AML-193 (cell line): ENCODE data around the gene ORC5.
A peak's percentile ranks its signal among the peaks of the same experiment; 100 is the strongest.
"Not testable (repeated sequence)": the region's sequence is repeated elsewhere in the genome, so short reads cannot be mapped to it uniquely, and the experiment has no call there.

Experiments used
- DNase-seq, 2 experiments: peaks; one replicate each; lab custom pipeline; 2025; lab: John Stamatoyannopoulos, UW

ORC5 gene

GRCh38 chr7:104207731-104208420, at the start of gene ORC5:
ORC5 (minus strand) TSS chr7:104208013; CDS start chr7:104207904, 109 bp downstream.
- peak; percentile 71 to 77 for DNase-seq

GRCh38 chr7:104255616-104256015, 47.8 kb upstream of the ORC5 start:
- DNase-seq: no peak

DNA sequence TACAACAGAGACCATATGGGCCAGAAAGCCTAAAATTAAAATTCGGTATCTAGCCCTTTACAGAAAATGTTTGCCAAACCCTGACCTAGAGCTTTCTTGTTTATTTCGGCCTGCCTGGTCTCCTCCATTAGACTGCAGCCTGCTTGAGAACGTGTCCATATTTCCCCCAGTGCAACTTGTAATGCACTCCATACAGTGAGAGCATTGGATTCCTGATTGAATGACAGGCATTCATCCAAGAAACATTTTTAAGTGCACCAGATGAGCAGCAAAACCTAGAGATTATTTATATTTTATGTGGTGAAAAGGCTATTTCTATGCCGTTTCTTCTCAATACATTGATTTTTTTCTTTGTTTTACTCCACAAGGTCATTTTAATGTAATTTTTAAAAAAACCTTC, 47.4 kb upstream of the ORC5 start:
- DNase-seq: no peak

- no peak for DNase-seq
These were observed 46.9 kb upstream of the ORC5 start for GRCh38 chr7:104254696-104255095.

GRCh38 chr7:104252409-104253134, 44.8 kb upstream of the ORC5 start:
- DNase-seq: no peak

GRCh38 chr7:104242638-104243037, 34.8 kb upstream of the ORC5 start:
- no peak for DNase-seq

DNA sequence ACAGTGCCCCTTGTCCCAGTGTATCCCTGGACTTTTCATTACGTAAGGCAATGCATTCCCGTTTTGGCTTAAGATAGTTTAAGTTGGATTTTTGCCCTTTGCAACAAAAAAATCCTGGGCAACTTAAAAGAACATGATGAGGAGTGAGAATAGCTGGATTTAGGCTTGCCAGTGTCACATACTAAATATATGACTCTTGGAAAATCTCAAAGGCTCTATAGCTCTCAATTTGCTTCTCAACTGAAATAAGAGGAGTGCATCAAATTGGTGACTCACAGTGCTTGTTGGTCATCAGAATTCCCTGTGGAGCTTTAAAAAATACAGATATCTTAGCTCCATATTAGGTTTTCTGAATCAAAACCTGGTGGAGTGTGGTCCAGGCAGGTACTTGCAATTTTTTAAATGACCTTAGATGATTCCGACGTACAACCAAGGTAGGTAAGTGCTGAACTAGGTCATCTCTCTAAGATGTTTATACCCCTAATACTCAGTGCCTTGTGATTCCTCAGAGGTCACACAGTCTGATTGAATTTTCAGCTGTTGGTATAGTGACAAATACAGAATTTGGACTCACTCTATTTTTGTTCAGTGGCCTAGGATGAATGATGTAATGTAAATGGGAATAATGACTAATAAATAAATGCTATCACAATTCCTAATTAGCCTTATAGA, 33.9 kb upstream of the ORC5 start:
- no peak for DNase-seq

GRCh38 chr7:104241135-104241534, 33.3 kb upstream of the ORC5 start:
- no peak for DNase-seq

- DNase-seq: no peak
These were observed 32.6 kb upstream of the ORC5 start for GRCh38 chr7:104240401-104240800.

- not testable (repeated sequence) for DNase-seq
These were observed 27.2 kb upstream of the ORC5 start for GRCh38 chr7:104234990-104235389.

- DNase-seq: peak; percentile 42 to 57
These were observed 23.5 kb upstream of the ORC5 start for GRCh38 chr7:104231054-104232046.

DNA sequence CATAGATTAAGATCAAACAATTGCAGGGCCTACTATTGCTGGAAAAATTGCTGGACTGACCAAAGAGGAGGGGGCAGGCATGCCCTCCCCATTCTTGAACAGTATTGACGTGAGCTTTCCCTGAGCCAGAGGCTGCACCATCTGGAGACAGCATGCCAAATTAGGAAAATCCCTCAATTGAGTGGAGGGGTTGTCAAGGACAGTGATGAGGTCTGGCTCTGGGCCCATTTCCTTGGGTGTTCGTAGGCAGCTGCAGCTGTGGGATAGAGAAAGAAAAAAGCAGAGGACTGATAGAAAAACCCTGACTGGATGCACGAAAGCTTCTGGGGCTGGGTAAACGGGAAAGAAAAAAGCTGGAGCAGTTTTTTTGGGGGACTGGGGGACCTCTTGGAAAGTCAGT, 22.8 kb upstream of the ORC5 start:
- DNase-seq: no peak

GRCh38 chr7:104228442-104228841, 20.6 kb upstream of the ORC5 start:
- DNase-seq: no peak

DNA sequence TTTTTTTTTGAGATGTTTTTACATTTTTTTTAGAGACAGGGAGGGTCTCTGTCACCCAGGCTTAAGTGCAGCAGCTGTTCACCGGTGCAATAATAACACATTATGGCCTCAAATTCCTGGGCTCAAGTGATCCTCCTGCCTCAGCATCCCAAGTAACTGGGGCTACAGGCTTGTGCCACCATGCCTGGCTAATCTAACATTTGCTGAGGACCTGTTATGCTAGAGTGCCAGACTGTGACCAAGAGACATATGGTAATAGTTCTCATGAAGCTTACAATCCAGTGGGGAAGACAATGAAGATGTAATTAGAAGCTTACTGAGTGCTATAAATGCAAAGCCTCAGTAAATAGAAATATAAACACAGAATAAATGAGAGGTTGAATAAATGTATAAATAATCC, 17.6 kb upstream of the ORC5 start:
- no peak for DNase-seq

GRCh38 chr7:104217620-104218019, 9.8 kb upstream of the ORC5 start:
- no peak for DNase-seq

DNA sequence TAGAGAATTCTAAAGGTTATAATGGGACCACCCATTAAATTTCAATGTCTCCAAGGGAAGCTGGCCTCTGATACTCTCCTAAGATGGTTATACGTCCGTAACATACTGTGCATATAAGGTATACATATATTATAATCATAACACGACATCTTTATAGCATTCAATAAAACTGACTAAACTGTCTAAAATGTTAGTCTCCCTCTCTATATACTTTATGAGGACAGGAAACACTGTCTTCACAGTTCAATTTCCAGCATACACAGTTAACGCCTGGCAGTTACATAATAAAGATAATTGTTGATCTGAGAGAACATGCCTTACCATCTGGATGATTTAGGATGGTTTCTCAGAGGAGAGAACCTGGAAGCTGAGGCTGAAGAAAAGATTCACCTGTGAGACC, 1.2 kb upstream of the ORC5 start:
- DNase-seq: no peak

DNA sequence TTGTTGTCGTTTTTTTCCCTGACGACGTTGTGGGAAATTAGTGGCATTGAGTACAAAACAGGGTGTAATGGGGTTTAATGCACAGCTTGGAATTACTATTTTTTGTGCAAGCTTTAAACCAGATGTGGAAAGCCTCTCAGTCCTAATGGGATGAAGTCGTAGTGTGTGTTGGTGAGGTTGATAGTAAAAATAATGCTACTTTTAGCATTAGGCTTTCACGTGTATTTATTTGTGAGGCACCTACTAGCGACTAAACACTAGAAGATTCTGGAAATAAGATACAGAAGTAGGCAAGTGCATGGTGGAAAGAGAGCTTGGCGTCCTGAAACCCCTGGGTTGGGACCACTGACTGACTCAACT, 588 bp upstream of the ORC5 start:
- no peak for DNase-seq

GRCh38 chr7:104207348-104207730, 474 bp downstream of the ORC5 start:
- no peak for DNase-seq

GRCh38 chr7:104206841-104207240, 972 bp downstream of the ORC5 start:
- no peak for DNase-seq

- no peak for DNase-seq
These were observed 9.0 kb downstream of the ORC5 start for GRCh38 chr7:104198673-104199278.

GRCh38 chr7:104196161-104196560, 11.7 kb downstream of the ORC5 start:
- DNase-seq: no peak

GRCh38 chr7:104192434-104192833, 15.4 kb downstream of the ORC5 start:
- no peak for DNase-seq
